HG02678 (cell line): Measurements from ENCODE around the gene WDR86.

Source experiments
- ATAC-seq: cut with Tn5 transposase; IDR thresholded peaks from one replicate; pipeline ENCODE4 v1.9.1; 2021; ENCODE audit warnings: mild to moderate bottlenecking, moderate library complexity; ENCODE audit not compliant: unreplicated experiment

WDR86 gene

GRCh38 chr7:151428378-151429236, 18.8 kb upstream of the WDR86 start:
- no peak for ATAC-seq

GRCh38 chr7:151427705-151428377, 18.0 kb upstream of the WDR86 start:
- no peak for ATAC-seq

DNA sequence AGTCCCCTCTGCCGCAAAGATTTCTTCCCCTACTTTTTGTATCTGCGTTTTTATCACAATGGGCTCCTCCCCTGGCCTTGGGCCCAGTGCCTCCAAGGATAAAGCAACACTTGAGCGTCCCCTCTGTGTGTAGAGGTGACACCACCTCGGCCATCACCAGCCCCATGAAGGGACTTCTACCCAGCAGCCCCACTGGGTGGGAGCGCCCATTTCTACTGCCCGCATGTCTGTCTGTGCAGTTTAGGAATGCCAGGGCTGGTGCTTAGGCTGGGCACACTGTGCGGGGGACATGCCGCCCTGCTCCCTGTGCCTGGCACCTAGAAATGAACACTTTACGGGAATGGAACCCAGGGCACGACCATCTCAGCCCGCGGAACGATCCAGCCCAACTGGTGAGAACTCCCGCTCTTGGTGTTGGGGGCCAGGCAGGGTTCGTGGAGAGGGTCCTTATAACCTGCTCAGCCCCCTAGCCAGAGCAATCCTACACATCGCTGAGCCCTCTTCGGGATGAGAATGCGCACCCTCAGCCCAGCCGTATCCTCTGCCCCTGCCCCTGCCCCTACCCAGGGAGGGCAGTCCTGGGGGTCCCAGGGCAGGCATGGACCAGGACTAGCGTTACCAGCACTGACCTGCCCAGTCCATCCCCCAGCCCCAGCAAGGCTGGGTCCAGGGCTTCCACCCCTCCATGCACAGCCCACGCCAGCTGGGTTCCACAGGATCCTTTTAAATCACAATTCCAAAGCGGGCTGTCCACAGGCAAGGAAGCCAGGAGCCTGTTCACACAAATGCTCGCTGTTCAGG, 17.3 kb upstream of the WDR86 start:
- no peak for ATAC-seq

DNA sequence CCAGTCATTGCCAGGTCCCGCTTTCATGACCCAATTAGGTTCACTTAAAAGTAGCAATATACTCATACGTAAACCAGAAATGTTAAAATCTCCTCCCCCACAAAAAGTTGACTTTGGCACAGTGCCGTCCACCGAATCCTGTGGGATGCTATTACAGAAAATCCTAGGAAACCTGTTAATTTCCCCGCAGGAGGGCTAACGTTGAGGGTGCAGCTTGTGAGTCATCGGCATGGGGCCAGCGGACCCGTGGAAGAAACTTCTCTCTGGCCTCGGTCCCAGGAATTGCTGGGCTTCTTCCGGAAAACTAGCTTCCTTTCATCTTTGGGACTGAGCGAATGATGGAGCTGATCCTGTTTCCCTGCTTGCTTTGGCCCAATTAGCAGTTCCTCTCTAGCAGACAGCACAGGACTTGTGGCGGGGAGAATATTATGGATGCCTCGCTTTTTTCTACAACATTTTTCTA, 16.6 kb upstream of the WDR86 start:
- ATAC-seq: no peak

- no peak for ATAC-seq
Measured at GRCh38 chr7:151425670-151426440, 16.0 kb upstream of the WDR86 start.

- no peak for ATAC-seq
Measured at GRCh38 chr7:151424799-151425198, 15.0 kb upstream of the WDR86 start.

DNA sequence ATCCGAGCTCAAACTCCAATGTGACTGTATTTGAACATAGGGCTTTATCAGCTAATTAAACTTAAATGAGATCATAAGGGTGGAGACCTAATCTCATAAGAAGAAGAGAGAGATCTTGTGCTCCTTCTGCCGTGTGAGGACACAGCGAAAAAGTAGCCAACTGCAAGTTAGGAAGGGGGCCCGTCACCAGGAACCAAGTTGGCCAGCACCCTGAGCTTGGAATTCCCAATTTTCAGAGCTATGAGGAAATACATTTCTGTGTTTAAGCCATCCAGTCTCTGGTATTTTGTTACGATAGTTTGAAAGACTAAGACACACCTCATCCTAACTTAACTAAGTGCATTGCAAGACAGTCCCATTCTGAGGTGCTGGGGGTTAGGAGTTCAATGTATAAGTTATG, 14.1 kb upstream of the WDR86 start:
- no peak for ATAC-seq

DNA sequence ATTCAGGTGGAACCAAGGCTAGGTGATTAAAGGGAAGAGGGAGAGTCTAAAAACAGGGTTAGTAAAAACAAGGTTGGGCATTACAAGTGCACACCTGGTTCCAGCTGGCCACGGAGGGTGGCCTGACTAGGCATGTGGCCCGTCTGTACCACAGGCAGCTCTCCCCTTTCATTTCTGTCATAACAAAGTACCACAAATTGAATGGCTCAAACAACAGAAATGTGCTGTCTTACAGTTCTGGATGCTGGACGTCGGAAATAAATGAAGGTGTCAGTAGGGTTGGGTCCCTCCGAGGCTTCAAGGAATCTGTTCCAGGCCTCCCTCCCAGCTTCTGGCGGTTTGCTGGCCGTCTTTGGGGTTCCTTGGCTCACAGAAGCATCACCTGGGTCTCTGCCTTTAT, 13.4 kb upstream of the WDR86 start:
- no peak for ATAC-seq

DNA sequence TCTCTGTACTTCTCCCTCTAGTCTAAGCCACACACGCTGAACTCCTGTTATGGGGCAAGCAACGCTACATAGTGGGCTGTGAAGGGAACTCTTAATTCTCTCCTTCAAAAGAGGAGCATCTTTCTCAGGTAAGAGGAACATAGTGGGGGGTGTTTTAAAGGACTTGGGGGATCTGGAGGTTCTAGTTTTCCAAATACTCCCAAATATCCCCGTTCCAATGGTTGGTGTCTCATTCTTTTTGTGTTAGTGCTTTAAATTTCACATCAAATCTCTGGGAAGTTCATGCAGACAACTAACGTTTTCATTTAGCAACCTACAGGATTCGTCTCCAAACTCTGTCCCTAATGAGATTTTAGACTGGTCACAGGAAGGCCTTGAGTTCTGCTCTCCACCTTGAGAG, 12.4 kb upstream of the WDR86 start:
- ATAC-seq: no peak

- no peak for ATAC-seq
Measured at GRCh38 chr7:151420144-151420543, 10.3 kb upstream of the WDR86 start.

DNA sequence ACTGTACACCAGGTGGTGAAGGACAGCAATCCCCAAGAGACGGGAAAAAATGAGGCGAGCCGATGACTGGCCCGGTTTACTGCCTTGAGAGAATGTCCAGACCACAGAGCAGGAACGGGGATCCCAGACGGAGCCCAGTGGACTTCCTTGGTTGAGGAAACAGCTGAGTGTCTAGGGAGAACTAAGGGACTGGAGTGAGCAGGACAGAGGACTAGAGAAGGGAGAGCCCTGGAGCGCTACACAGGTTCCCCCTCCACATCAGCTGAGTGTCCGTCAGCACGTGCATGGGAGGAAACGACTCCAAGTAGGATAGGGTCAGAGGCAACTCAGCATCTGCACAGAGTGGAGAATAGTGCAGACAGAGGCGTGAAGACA, 7.1 kb upstream of the WDR86 start:
- no peak for ATAC-seq

DNA sequence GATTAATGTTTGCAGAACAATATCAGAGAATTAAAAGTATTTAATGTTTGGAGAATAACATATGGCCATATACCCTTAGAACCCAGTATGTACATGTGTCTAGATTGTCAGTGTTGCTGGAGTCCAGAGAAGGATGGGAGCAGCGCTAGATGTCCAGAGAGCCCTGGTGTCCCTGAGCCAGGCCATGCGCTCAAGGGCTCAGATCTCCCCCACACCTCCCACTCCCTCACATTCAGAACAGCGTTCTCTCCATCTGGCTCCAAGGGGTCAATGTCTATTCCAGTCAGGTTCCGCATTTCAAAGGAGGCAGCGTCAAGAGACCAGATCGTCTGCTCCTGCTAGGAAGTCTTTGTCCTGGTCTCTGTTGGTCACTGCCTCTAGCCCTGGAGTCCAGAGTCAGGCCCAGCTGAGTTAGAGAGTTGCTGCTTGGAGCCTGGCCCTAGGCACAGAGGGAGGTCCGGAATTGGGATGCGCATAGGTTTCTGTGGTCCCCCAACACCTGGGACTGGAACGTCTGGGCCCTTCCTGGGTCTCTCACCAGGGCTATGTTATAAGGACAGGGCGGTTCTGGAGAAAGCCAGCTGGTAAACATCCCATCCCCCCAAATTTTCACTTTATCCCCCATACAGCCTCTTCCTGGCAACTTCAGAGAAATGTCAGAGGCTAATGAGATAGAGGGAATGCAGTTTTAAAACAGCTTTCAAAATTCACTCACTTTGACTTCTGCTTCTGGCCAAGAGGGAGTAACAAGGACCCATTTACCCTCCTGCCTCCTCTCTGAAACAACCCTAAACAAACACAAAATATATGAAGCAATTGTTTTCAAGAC, 6.5 kb upstream of the WDR86 start:
- no peak for ATAC-seq

DNA sequence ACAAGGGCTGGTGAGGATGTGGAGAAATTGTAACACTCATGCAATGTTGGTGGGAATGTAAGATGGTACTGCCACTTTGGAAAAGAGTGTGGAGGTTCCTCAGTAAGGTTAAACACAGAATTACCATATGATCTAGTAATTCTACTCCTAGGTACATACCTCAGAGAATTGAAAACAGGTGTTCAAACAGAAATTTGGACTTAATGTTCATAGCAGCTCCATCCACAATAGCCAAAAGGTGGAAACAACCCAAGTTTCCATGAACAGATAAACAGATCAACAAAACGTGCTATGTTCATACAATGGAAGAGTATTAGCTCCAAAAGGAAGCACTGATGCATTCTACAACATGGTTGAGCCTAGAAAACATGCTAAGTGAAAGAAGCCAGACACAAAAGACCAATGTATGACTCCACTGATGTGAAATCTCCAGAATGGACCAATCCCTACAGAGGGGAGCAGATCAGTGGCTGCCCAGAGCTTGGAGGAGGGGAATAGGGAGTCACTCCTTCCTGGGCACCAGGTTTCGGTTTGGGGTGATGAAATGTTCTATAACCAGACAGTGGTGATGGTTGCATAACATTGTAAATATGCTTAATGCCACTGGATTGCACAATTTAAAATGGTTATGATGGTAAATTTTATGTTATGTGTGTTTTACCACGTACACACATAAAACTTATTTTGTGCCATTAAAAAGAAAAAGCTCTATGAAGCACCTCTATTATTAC, 5.7 kb upstream of the WDR86 start:
- ATAC-seq: no peak

DNA sequence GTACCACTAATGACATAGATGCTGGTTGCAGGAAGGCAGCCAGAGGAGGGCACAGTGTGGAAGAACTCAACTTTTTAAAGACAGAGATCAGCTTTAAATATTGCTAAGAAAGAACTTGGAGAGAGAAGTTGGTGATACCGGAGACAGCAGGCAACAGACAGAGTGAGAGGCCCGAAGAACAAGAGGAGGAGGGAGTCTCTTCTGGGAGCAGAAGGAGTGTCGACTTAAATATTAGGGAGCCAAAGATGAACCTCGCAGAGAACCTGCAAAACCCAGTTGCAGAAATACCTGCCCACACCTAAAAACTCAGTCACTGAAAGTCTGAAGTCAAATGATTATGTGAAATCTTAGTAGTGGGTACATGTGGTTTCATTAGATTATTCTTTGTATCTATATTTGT, 3.4 kb upstream of the WDR86 start:
- ATAC-seq: no peak

DNA sequence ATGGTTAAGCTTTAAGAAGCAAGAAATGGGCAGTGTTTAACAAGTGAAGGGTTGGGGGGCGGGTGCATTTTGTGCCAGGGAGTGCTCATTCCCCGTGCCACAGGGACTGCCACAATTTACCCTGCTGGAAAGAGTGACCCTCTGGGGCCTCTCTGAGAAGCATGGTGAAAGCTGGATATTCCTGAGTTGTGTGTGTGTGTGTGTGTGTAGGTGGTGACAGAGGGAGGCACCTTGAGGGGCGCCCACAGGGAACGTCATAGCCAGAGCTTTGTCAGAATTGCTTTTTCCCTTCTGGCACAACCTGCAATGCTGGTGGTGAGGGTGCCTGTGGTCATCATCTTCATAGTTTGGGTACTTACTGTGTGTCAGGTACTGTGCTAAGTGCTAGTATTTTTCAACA, 2.5 kb upstream of the WDR86 start:
- ATAC-seq: no peak

GRCh38 chr7:151411551-151411950, 1.7 kb upstream of the WDR86 start:
- ATAC-seq: no peak

DNA sequence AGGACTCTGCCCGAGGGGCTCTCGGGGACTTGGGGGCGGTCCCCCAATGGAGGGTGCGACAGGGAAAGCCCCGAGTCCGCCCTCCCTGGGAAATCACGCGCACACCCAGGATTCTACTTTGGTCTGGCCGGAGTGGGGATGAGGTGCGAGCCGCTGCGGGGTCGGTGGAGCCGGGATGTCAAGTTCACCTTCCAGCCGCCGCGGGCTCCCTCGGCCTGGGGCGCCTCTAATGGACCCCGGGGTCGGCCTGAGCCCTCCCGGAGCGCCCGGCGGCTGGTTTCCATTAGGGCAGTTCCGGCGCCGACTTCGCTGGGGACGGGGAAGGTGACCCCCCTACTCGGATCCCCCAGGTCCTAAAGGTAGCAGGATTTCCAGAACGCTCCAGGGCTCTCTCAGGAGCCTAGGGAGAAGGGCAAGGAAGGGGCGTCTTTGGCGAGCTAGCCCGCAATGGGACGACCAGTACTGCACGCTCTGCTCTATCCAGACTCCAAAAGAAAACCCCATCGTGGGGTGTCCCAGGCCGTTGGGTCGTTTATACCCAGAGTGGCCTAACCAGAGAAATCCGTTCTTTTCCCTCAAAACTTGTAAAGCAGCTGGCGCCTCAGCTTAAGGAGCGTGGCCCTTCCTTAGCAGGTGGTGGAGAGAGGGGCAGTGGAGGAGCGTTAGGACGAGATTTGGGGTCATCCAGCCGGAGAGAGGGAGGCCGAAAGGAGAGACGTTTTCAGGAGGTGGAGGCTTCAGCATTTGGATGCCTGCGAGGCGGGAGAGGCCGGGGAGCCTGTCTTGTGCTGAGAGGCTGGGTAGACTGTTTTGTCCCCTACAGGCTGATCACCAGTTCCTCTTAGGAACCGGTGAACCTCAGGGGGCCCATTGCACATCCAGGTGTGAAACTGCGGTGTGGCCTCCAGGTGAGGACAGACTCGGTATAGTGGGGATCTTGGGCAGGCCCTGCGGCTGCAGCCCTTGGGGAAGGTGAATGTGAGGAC, 860 bp upstream of the WDR86 start:
- ATAC-seq: no peak
